Mesothelial cell of epicardium (in vitro differentiated cells): ENCODE measurements around the gene ACSF2. TPM values are rescaled to one million over a fixed set of nuclear protein-coding genes. Genes with fewer than 3 reads are reported as not detected.

ENCODE experiments used
- DNase-seq, 2 experiments: peaks; one replicate each; pipeline ENCODE4 v3.0.0; 2021; ENCODE audit warnings: low spot score in 2 of 2; ENCODE audit not compliant: unreplicated experiment in 2 of 2
- H3K27ac Mint-ChIP-seq: 2 replicates; pipeline ENCODE4 v1.8.0; 2021; ENCODE audit warnings: mixed read lengths
- H3K27me3 Mint-ChIP-seq: 2 replicates; pipeline ENCODE4 v1.8.0; 2021; ENCODE audit warnings: low read depth, mixed read lengths
- H3K36me3 Mint-ChIP-seq: 2 replicates; pipeline ENCODE4 v1.8.0; 2021; ENCODE audit warnings: mixed read lengths
- H3K4me1 Mint-ChIP-seq: 2 replicates; pipeline ENCODE4 v1.8.0; 2021; ENCODE audit warnings: mixed read lengths
- H3K4me3 Mint-ChIP-seq: 2 replicates; pipeline ENCODE4 v1.8.0; 2021; ENCODE audit warnings: mild to moderate bottlenecking, moderate library complexity, mixed read lengths
- H3K9me3 Mint-ChIP-seq: 2 replicates; pipeline ENCODE4 v1.8.0; 2021; ENCODE audit warnings: mixed read lengths
- CTCF ChIP-seq: fragments of 200-600 bp; sonication (generic); IDR thresholded peaks from one replicate; pipeline ENCODE4 v1.5.0; 2021; ENCODE audit warnings: antibody characterized with exemption; ENCODE audit not compliant: unreplicated experiment
- total RNA-seq: library from RNA; stranded (reverse); gene quantifications from 3 replicates; pipeline ENCODE4 v1.2.1, GENCODE V29; 2021

The ACSF2 gene
- total RNA-seq, 1 donor from 2014 or later, result 113 TPM

GRCh38 chr17:50421308-50422051 lies 4.5 kb upstream of the ACSF2 start:
- Mint-ChIP-seq H3K27me3 (no peaks in the 10 kb centered on the region), H3K9me3 (peaks cover 6% of the 10 kb centered on the region), H3K4me1 (peaks cover 29% of the 10 kb centered on the region), H3K4me3 (peak overlapping the region; percentile 29), H3K27ac (peak overlapping the region; percentile 86), H3K36me3 (no peaks in the 10 kb centered on the region)
- TF ChIP-seq CTCF, result no peak
- DNase-seq, result no peak

- Mint-ChIP-seq H3K4me3 (no peak overlapping the region), H3K4me1 (peaks cover 41% of the 10 kb centered on the region)
Measured at GRCh38 chr17:50422738-50423137, 3.3 kb upstream of the ACSF2 start.

GRCh38 chr17:50423553-50424159 lies 2.4 kb upstream of the ACSF2 start:
- Mint-ChIP-seq H3K27me3 (no peaks in the 10 kb centered on the region), H3K9me3 (peaks cover 6% of the 10 kb centered on the region), H3K4me3 (no peak overlapping the region), H3K4me1 (peaks cover 49% of the 10 kb centered on the region), H3K36me3 (no peaks in the 10 kb centered on the region), H3K27ac (peak overlapping the region; percentile 86)
- DNase-seq, result no peak
- no peak for TF ChIP-seq CTCF

More at GRCh38 chr17:50422738-50423137, 3.3 kb upstream of the ACSF2 start:
- no peaks in the 10 kb centered on the region for H3K36me3 Mint-ChIP-seq
- no peak overlapping the region for H3K27ac Mint-ChIP-seq
- no peaks in the 10 kb centered on the region for H3K27me3 Mint-ChIP-seq
- TF ChIP-seq CTCF, result no peak
- H3K9me3 Mint-ChIP-seq, result peaks cover 6% of the 10 kb centered on the region
- no peak for DNase-seq

- no peaks in the 10 kb centered on the region for H3K9me3 Mint-ChIP-seq
- peaks cover 57% of the 10 kb centered on the region for H3K4me1 Mint-ChIP-seq
- DNase-seq, result no peak
- no peaks in the 10 kb centered on the region for H3K27me3 Mint-ChIP-seq
- peak overlapping the region; percentile 86 for H3K27ac Mint-ChIP-seq
- no peak for TF ChIP-seq CTCF
- H3K36me3 Mint-ChIP-seq, result no peaks in the 10 kb centered on the region
- H3K4me3 Mint-ChIP-seq, result peak overlapping the region; percentile 78
Measured at GRCh38 chr17:50424246-50424995, 1.6 kb upstream of the ACSF2 start.

GRCh38 chr17:50424996-50425681 lies 879 bp upstream of the ACSF2 start:
- Mint-ChIP-seq H3K4me1 (peaks cover 64% of the 10 kb centered on the region), H3K27me3 (no peaks in the 10 kb centered on the region), H3K27ac (peak overlapping the region; percentile 95), H3K9me3 (no peaks in the 10 kb centered on the region), H3K36me3 (no peaks in the 10 kb centered on the region), H3K4me3 (peak overlapping the region; percentile 78)
- DNase-seq, result no peak
- no peak for TF ChIP-seq CTCF
